Activated CD4-positive, CD25-positive, alpha-beta regulatory T cell treated with anti-CD3 and anti-CD28 coated beads, Interleukin-2, amount 50 U/mL, for 24 hours (primary cell): Measurements from ENCODE around the gene RAB7A.
"Not testable (repeated sequence)": the region's sequence is repeated elsewhere in the genome, so short reads cannot be mapped to it uniquely, and the experiment has no call there.

Experiments used
- ATAC-seq, 2 donors: fragments of 150-1000 bp; cut with Tn5 transposase; one replicate each; pipeline ENCODE4 v1.10.0; 2021; ENCODE audit warnings: mild to moderate bottlenecking in 1 of 2, moderate library complexity in 1 of 2

RAB7A gene

GRCh38 chr3:128760881-128761280, 34.9 kb downstream of the RAB7A start:
- ATAC-seq = no peak

DNA sequence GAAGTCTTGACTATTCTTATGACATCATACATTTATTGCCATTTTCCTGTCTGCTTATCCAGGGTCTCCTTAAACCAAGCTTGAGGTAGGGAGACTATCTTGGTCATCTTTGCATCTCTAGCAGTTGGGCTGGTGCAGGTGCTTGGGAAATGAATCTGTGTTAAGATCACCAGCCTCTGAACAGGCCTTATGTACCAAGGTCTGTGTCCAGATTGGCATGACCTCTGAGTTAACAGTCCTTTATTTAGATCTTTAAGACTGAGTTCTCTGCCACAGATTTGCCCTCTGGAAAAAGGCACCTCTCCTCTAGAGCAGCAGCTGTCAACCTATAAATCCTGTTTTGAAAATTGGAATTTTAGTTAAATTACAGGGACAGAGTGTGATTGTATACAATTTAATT, 35.4 kb downstream of the RAB7A start:
- ATAC-seq = no peak

DNA sequence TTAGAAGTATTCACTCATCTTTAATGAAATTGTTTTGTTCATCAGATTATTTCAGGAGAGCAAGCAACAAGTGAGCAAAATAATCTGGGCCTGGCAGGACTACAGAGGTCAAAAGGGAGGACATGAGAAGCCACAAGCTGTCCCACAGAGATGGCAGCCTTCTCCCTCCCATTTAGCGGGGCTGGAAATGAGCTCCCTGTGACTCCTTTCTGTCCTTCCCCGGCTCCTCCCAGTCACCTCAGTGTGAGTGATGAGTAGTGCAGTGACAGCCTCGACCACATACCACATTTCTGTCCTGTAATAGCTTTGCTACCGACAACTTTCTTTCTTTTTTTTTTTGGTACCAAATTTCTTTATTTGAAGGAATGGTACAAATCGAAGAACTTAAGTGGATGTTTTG, 38.0 kb downstream of the RAB7A start:
- peak; percentile 79 to 88 for ATAC-seq

DNA sequence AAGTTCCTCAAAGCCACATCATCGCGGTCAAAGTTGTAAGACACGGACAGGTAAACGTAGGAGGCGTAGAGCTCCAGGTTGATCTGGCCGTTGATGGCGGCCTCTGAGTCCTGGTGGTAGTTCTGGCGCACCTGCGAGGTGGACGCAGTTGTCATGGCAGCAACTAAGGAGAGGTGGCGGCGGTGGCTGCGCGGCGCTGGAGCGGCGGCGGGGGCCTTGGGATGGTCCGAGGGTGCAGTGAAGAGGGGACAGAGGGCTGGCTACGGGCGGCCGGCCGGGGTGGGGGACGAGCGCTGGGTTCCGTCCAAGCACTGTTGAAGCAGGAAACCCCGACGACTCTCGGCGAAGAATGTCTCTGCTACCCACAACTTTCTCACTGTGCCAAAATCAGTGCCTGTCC, 38.9 kb downstream of the RAB7A start:
- ATAC-seq = no peak

DNA sequence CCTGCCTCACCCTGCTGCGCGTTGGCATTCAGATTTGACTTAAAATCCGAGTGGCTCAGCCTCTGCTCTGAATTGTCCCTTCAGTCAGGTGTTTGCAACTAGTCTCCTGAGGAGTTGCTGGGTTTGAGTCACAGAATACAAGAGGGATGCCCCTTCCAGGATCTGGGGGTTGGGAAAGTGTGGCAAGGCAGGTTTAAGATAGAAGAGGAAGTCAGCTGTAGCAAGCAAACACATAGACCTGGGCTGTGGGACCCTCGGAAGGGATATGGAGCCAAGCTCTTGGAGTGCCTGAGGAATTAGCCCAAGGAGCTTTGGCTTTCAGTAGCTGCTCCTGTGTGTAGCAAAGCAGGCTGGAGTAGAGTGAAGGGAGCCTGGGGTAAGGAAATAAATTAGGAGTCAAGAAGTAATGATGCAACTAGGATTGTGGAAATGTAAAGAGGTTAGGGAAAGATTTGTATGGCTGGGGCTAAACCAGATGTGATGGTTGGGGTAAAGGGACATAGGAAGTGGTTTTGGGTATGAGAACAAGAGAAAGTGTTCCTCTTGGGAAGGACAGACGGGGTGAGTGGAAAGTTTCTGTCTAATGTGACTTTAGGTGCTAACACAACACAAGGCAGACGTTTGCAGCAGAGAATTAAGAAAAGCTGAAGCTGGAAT, 41.2 kb downstream of the RAB7A start:
- no peak for ATAC-seq

- ATAC-seq = no peak
These were observed 42.5 kb downstream of the RAB7A start for GRCh38 chr3:128768471-128768870.

- ATAC-seq = no peak
These were observed 44.4 kb downstream of the RAB7A start for GRCh38 chr3:128770387-128770786.

- not testable (repeated sequence) for ATAC-seq
These were observed 47.2 kb downstream of the RAB7A start for GRCh38 chr3:128773189-128773588.

DNA sequence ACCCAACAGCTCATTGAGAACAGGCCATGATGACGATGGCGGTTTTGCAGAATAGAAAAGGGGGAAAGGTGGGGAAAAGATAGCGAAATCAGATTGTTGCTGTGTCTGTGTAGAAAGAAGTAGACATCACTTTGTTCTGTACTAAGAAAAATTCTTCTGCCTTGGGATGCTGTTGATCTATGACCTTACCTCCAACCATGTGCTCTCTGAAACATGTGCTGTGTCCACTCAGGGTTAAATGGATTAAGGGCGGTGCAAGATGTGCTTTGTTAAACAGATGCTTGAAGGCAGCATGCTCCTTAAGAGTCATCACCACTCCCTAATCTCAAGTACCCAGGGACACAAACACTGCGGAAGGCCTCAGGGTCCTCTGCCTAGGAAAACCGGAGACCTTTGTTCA, 47.6 kb downstream of the RAB7A start:
- ATAC-seq = not testable (repeated sequence)

DNA sequence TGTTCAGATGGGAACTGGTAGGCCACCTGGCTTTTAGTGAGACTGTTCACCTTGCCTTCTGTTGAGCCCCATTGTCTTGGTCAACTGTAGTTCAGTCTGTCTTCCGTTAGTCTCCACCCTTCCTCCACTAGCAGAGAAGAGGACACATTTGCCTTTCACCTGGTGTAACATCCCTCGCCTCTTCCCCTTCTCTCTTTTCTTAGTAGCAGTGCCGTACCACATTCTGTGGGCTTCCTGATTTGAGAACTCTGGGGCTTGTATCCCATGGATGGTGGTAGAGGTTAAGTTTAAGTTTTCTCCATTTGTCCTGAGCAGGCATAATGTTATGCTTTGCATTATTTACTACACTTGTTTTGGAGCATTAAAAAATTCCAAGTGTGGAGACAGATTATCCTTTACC, 49.3 kb downstream of the RAB7A start:
- ATAC-seq = no peak

DNA sequence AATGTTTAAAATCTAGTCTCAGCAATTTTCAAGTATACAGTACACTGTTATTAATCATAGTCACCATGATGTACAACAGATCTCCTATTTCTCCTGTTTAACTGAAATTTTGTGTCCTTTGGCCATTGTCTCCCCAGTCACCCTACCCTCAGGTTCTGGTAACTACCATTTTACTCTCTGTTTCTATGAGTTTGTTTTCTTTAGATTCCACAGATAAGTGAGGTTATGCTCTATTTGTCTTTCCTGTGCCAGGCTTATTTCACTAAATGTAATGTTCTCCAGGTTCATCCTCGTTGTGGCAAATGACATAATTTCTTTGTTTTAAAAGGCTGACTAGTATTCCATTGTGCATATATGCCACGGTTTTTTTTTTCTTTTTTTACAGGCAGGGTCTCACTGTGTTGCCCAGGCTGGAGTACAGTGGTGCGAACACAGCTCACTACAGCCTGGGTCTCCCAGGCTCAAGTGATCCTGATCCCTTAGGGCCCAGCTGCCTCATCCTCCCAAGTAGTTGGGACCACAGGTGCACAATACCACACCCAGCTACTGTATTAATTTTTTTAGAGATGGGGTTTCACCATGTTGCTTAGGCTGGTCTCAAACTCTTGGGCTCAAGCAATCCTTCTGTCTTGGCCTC, 50.0 kb downstream of the RAB7A start:
- no peak for ATAC-seq

GRCh38 chr3:128780101-128780837, 54.3 kb downstream of the RAB7A start:
- no peak for ATAC-seq

DNA sequence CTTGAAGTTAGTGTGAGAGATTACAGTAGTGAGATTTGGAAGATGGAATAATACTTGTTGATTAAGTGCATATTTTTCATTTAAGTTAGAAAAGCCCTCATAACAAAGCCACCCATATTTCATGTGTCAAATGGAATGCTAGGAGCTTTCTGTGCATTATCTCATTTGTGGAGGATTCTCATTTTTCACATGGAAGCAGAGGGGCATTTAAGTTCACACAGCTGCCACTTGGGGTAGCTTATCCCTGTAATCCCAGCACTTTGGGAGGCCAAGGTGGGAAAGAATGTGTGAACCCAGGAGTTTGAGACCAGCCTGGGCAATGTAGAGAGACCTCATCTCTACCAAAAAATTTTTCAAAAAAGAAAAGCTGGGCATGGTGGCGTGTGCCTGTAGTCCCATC, 55.2 kb downstream of the RAB7A start:
- no peak for ATAC-seq

- no peak for ATAC-seq
These were observed 56.5 kb downstream of the RAB7A start for GRCh38 chr3:128782282-128783146.

DNA sequence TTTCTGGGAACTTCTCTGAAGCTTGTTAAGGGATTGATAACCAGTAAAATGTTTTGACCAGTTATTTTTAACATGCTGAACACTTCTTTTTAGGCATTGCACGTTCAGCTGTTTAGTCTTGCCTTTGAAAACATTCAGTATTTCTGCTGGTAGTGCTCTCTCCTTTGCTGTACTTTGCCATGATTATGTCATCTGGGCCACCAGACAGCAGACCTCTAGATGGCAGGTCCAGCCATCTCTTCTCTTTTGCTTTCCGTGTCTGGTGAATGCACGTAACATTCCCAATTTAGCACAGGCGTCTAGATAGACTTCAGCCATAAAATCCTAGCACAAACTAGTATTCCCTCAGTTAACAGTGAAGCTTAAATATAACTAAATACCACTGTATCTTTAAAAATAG, 57.8 kb downstream of the RAB7A start:
- ATAC-seq = no peak

DNA sequence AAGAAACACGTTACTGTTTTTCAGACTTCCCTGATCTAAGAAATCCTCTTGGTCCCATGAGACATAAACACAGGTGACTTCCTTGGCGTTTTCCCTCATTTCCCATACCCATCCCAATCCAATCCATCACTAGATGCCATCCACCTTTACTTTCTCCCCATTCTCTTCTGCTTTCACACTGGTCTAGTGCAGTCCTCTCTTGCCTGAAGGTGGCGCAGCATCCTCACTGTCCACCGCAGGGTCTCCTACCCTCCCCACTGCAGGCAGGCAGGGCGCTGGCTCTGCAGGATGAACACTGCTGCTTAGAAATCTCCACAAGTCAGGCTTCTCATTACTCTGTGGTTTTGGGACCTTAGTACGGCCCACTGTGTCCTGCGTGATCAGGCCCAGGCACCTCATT, 58.2 kb downstream of the RAB7A start:
- ATAC-seq = peak in 1 of 2 donors; percentile 27

DNA sequence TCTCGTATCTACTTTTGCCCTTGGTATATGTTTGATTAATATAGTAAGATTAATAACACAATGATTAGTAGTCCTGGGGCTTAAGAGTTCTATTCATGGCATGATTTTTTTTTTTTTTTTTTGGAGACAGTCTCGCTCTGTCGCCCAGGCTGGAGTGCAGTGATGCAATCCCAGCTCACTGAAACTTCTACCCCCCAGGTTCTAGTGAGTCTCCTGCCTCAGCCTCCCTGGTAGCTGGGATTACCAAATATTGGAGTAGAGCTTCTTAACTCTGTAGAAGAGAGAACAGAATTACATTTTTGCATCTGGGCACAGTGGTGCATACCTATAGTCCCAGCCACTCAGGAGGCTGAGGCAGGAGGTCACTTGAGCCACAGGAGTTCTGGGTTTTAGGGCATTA, 58.9 kb downstream of the RAB7A start:
- no peak for ATAC-seq

GRCh38 chr3:128786434-128787020, 60.5 kb downstream of the RAB7A start:
- ATAC-seq = no peak

DNA sequence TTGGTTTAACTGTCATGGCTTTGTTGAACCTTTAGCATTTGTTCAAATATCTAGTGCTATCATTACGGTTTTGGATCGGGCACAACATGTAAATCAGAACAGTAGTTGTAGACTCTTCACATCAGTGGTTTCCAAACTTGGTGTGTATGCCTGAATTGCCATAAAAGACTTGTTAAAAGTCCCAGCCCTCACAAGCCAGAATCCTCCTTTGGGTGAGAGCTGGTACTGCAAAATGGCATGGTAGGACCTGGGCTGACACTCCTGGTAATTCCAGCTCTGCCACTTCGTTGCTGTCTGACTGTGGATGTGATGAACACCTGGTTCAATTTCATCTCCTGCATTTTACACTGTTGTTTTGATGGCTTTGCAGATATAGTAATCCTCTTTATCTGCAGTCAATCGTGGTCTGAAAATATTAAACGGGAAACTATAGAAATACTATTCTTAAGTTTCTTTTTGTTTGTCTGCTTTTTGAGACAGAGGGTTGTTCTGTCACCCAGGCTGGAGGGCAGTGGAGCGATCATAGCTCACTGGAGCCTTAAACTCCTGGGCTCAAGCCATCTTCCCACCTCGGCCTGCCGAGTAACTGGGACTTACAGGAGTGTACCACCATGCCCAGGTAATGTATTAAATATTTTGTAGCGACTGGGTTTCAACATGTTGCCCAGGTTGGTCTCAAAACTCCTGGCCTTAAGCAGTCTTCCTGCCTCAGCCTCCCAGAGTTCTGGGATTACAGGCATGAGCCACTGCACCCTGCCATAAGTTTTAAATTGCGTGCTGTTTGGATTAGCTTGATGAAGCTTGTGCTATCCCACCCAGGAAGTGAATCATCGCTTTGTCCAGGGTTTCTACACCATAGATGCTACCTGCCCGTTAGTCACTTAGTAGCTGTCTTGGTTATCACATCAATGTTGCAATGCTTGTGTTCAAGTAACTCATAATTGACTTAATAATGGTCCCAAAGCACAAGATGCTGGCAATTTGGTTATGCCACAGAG, 61.6 kb downstream of the RAB7A start:
- ATAC-seq = peak; percentile 74 to 83

- ATAC-seq = peak; percentile 65 to 67
These were observed 62.4 kb downstream of the RAB7A start for GRCh38 chr3:128788268-128788869.
